ENCODE results near the gene PIGU. TPM values are rescaled to one million over a fixed set of nuclear protein-coding genes. Genes with fewer than 3 reads are reported as not detected.
A peak's percentile ranks its signal among the peaks of the same experiment; 100 is the strongest.

The PIGU gene
- total and polyA plus RNA-seq, 2 of the 13 experiments (the other 11 are each of a cell fraction or from before 2014, with no cell fraction given), result 45.5 to 231 TPM

GRCh38 chr20:34637245-34638038, 39.5 kb downstream of the PIGU start (continued):
- TF ChIP-seq ZNF276 (CRISPR knock-in tag; IDR thresholded peaks at IDR 0.05; ENCODE audit: low read depth) (no peak), GRHL1 (CRISPR knock-in tag; conservative IDR thresholded peaks at IDR 0.05) (no peak), ZMAT3 (CRISPR knock-in tag; conservative IDR thresholded peaks at IDR 0.05) (no peak), FOXP1 (IDR thresholded peaks at IDR 0.05) (peak; percentile 72), FOXP1 (CRISPR knock-in tag; IDR thresholded peaks at IDR 0.05) (peak; percentile 93), ZNF777 (CRISPR knock-in tag; IDR thresholded peaks at IDR 0.05) (no peak), GABPB1 (CRISPR knock-in tag; IDR thresholded peaks at IDR 0.05) (peak; percentile 42; the same call in 1 of the 2 replicates), NR2F6 (IDR thresholded peaks at IDR 0.05) (no peak), NR2F6 (CRISPR knock-in tag; IDR thresholded peaks at IDR 0.05) (0 out of 2 replicates have a peak, but pooled peaks have one; percentile 37), HNF1B (CRISPR knock-in tag; IDR thresholded peaks at IDR 0.05) (no peak), MAX (IDR thresholded peaks at IDR 0.05) (no peak), RBM22 (optimal IDR thresholded peaks at IDR 0.05; ENCODE audit: low read length) (no peak), PAXIP1 (CRISPR knock-in tag; conservative IDR thresholded peaks at IDR 0.05) (no peak), ZSCAN22 (CRISPR knock-in tag; IDR thresholded peaks at IDR 0.05) (no peak), DZIP1 (CRISPR knock-in tag; IDR thresholded peaks at IDR 0.05) (no peak), PITX1 (CRISPR knock-in tag; IDR thresholded peaks at IDR 0.05) (no peak), ZNF33B (CRISPR knock-in tag; IDR thresholded peaks at IDR 0.05) (no peak), ARHGAP35 (CRISPR knock-in tag; IDR thresholded peaks at IDR 0.05; ENCODE audit: borderline replicate concordance) (no peak), FOSL2 (CRISPR knock-in tag; IDR thresholded peaks at IDR 0.05) (peak; percentile 98)
